Measurements from ENCODE around the gene NXPH1. TPM values are rescaled to one million over a fixed set of nuclear protein-coding genes. Genes with fewer than 3 reads are reported as not detected.

The NXPH1 gene
- total RNA-seq, 3 donors from 2014 or later, result not detected

GRCh38 chr7:8528311-8528710 is 94.9 kb downstream of the NXPH1 start:
- peaks cover 11% of the 10 kb centered on the region for H3K9me3 ChIP-seq
- intact Hi-C loops (cut with DNase I, micrococcal nuclease), result no loop called here
- H3K36me3 ChIP-seq (ENCODE audit: low read depth), result no peaks in the 10 kb centered on the region
- DNase-seq (no peak), ATAC-seq (no peak)
- TF ChIP-seq, protein P1, sequence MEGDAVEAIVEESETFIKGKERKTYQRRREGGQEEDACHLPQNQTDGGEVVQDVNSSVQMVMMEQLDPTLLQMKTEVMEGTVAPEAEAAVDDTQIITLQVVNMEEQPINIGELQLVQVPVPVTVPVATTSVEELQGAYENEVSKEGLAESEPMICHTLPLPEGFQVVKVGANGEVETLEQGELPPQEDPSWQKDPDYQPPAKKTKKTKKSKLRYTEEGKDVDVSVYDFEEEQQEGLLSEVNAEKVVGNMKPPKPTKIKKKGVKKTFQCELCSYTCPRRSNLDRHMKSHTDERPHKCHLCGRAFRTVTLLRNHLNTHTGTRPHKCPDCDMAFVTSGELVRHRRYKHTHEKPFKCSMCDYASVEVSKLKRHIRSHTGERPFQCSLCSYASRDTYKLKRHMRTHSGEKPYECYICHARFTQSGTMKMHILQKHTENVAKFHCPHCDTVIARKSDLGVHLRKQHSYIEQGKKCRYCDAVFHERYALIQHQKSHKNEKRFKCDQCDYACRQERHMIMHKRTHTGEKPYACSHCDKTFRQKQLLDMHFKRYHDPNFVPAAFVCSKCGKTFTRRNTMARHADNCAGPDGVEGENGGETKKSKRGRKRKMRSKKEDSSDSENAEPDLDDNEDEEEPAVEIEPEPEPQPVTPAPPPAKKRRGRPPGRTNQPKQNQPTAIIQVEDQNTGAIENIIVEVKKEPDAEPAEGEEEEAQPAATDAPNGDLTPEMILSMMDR (IDR thresholded peaks at IDR 0.05), result no peak
- no peaks in the 10 kb centered on the region for H3K4me1 ChIP-seq (ENCODE audit: low read depth)
- H3K4me3 ChIP-seq, result no peak overlapping the region

- intact Hi-C loops (cut with DNase I, micrococcal nuclease), result no loop called here
- TF ChIP-seq, protein P1 (IDR thresholded peaks at IDR 0.05), result no peak
- Histone ChIP-seq H3K9me3 (no peaks in the 10 kb centered on the region), H3K4me3 (no peak overlapping the region), H3K4me1 (ENCODE audit: low read depth) (no peaks in the 10 kb centered on the region), H3K36me3 (ENCODE audit: low read depth) (no peaks in the 10 kb centered on the region)
- DNase-seq (no peak), ATAC-seq (no peak)
These were observed 98.6 kb downstream of the NXPH1 start for GRCh38 chr7:8531991-8532515.

GRCh38 chr7:8536431-8536830 is 103.0 kb downstream of the NXPH1 start:
- H3K9me3 ChIP-seq, result no peaks in the 10 kb centered on the region
- no peaks in the 10 kb centered on the region for H3K36me3 ChIP-seq (ENCODE audit: low read depth)
- DNase-seq, result no peak
- TF ChIP-seq, protein P1 (IDR thresholded peaks at IDR 0.05), result no peak
- ATAC-seq, result no peak
- intact Hi-C loops (cut with DNase I, micrococcal nuclease), result no loop called here
- no peaks in the 10 kb centered on the region for H3K4me1 ChIP-seq (ENCODE audit: low read depth)
- H3K4me3 ChIP-seq, result no peak overlapping the region

DNA sequence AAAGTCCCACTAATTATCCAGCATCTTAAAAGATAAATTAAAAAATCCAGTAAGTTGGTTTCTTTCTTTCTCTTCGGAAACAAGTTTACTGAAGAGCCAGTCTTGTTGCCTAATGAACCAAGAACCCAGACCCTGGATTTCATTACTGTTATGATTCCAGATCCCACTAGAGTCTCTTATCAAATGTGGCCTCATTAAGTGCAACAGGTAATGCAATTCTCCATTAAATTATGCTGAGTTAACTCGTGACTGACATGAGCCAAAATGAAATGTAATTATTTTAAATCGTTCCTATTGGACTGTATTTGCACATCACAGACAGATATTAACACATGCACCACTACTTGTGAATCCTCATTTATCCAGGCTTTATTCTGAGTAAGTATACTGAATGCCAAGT is 115.6 kb downstream of the NXPH1 start:
- intact Hi-C loops (cut with DNase I, micrococcal nuclease), result no loop called here

GRCh38 chr7:8560501-8560900 is 127.1 kb downstream of the NXPH1 start:
- Histone ChIP-seq H3K4me3 (no peak overlapping the region), H3K9me3 (no peaks in the 10 kb centered on the region), H3K4me1 (ENCODE audit: low read depth) (no peaks in the 10 kb centered on the region), H3K36me3 (ENCODE audit: low read depth) (no peaks in the 10 kb centered on the region)
- TF ChIP-seq, protein P1 (IDR thresholded peaks at IDR 0.05), result no peak
- intact Hi-C loops (cut with DNase I, micrococcal nuclease), result no loop called here
- ATAC-seq (no peak), DNase-seq (no peak)

More for the DNA sequence above, 115.6 kb downstream of the NXPH1 start:
- TF ChIP-seq, protein P1 (IDR thresholded peaks at IDR 0.05), result no peak
- DNase-seq (no peak), ATAC-seq (no peak)
- Histone ChIP-seq H3K36me3 (ENCODE audit: low read depth) (no peaks in the 10 kb centered on the region), H3K4me3 (no peak overlapping the region), H3K4me1 (ENCODE audit: low read depth) (no peaks in the 10 kb centered on the region), H3K9me3 (no peaks in the 10 kb centered on the region)

DNA sequence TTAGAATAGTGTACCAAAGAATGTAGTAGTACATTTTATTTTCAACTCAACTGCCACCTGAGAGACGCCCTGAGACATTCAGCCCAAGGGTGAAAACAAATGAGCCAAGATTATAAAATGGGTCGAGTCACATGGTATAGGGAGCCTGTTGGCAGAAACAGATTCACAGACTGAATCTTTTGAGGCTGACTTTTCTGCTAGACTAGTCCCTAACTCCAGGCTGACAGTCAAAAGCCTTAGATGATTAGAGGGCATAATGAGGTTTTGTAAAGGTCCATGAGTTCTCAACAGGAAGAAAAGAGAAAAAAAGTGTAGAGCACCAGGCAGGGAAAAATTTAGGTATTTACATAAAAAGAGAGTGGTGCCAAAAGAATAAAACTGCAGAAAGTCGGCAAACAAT is 128.0 kb downstream of the NXPH1 start:
- no peak overlapping the region for H3K4me3 ChIP-seq

More for the DNA sequence above, 128.0 kb downstream of the NXPH1 start:
- Histone ChIP-seq H3K36me3 (ENCODE audit: low read depth) (no peaks in the 10 kb centered on the region), H3K4me1 (ENCODE audit: low read depth) (no peaks in the 10 kb centered on the region), H3K9me3 (no peaks in the 10 kb centered on the region)
- no peak for ATAC-seq
- TF ChIP-seq, protein P1 (IDR thresholded peaks at IDR 0.05), result no peak
- DNase-seq, result no peak
- intact Hi-C loops (cut with DNase I, micrococcal nuclease), result no loop called here
